Measurements from ENCODE around the gene TBL1Y. TPM values are rescaled to one million over a fixed set of nuclear protein-coding genes. Genes with fewer than 3 reads are reported as not detected.

TBL1Y gene
- total and polyA plus RNA-seq, 2 of the 4 experiments (the other 2 are of a cell fraction): not detected

- Histone ChIP-seq H2BK20ac (ENCODE audit: low read depth, low read length) (no peak overlapping the region), H3K18ac (ENCODE audit: low read depth, low read length) (no peak overlapping the region), H3K4me1 (ENCODE audit: control insufficient read depth, insufficient read depth, low read length) (no peaks in the 10 kb centered on the region), H4K8ac (ENCODE audit: low read depth in 2 of 2, low read length in 2 of 2) (no peak overlapping the region), H3K9me3 (ENCODE audit: control insufficient read depth, insufficient read depth, low read length) (no peaks in the 10 kb centered on the region), H3K4me2 (ENCODE audit: low read depth, low read length) (no peak overlapping the region), H4K5ac (ENCODE audit: low read depth, low read length) (no peak overlapping the region), H2AK9ac (replicated peaks; ENCODE audit: low read depth, low read length, poor library complexity) (no peak overlapping the region), H3K56ac (ENCODE audit: extremely low read depth, insufficient read depth, low read length) (no peak overlapping the region), H2BK120ac (ENCODE audit: low read depth, low read length) (no peak overlapping the region), H2BK15ac (ENCODE audit: low read depth, low read length) (no peak overlapping the region), H2BK5ac (ENCODE audit: low read depth, low read length, poor library complexity, severe bottlenecking) (no peak overlapping the region), H3K27me3 (ENCODE audit: control insufficient read depth, insufficient read depth, low read length) (no peaks in the 10 kb centered on the region), H4K91ac (ENCODE audit: insufficient read depth, low read depth, low read length) (no peak overlapping the region), H3K9ac (ENCODE audit: low read depth, low read length) (no peak overlapping the region), H2AK5ac (ENCODE audit: low read depth, low read length) (no peak overlapping the region), H3K27ac (ENCODE audit: insufficient read depth, low read length) (no peak overlapping the region), H3K9me1 (ENCODE audit: insufficient read depth, low read length) (no peaks in the 10 kb centered on the region), H3K4me3 (ENCODE audit: insufficient read depth, low read depth, low read length) (no peak overlapping the region), H3K79me1 (ENCODE audit: low read depth in 1 of 2, low read length in 2 of 2) (no peaks in the 10 kb centered on the region), H4K20me1 (ENCODE audit: insufficient read depth, low read length) (no peaks in the 10 kb centered on the region), H3K4ac (ENCODE audit: low read depth, low read length) (no peak overlapping the region), H3K36me3 (ENCODE audit: control insufficient read depth, insufficient read depth, low read length) (no peaks in the 10 kb centered on the region), H3K14ac (replicated peaks; ENCODE audit: low read depth, low read length) (no peak overlapping the region), H3K23ac (ENCODE audit: low read depth, low read length) (no peak overlapping the region), H2AFZ (replicated peaks; ENCODE audit: low read length, poor library complexity) (no peak overlapping the region)
- intact Hi-C loops (cut with micrococcal nuclease) (no loop called here), dilution Hi-C loops (cut with HindIII; ENCODE audit: low sequenced_read_pairs, unreplicated experiment) (no loop called here), in situ Hi-C loops (cut with MboI; ENCODE audit: low sequenced_read_pairs) (no loop called here)
- TF ChIP-seq USF2 (IDR thresholded peaks at IDR 0.05; ENCODE audit: low read depth, low read length): no peak
- no peak for TF ChIP-seq RCOR1 (IDR thresholded peaks at IDR 0.05; ENCODE audit: insufficient replicate concordance, low read length)
- no peak for TF ChIP-seq MAZ (IDR thresholded peaks at IDR 0.05; ENCODE audit: borderline replicate concordance, low read depth, low read length)
- TF ChIP-seq RFX5 (IDR thresholded peaks at IDR 0.05; ENCODE audit: low read depth, low read length): no peak
- no peak for TF ChIP-seq CTCF (conservative IDR thresholded peaks at IDR 0.05; ENCODE audit: low read depth, low read length)
- TF ChIP-seq CEBPB (IDR thresholded peaks at IDR 0.05; ENCODE audit: low read depth, low read length): no peak
- no peak for TF ChIP-seq POLR2A (IDR thresholded peaks at IDR 0.05; ENCODE audit: low read depth, low read length)
- no peak for TF ChIP-seq BHLHE40 (IDR thresholded peaks at IDR 0.05; ENCODE audit: low read depth, low read length)
- no peak for TF ChIP-seq FOS (IDR thresholded peaks at IDR 0.05; ENCODE audit: low read depth, low read length)
- TF ChIP-seq CHD1 (IDR thresholded peaks at IDR 0.05; ENCODE audit: low read depth, low read length): no peak
- no peak for TF ChIP-seq SMC3 (IDR thresholded peaks at IDR 0.05; ENCODE audit: low read depth, low read length)
- no peak for TF ChIP-seq NFE2L2 (IDR thresholded peaks at IDR 0.05; ENCODE audit: low read depth, low read length)
- TF ChIP-seq RAD21 (IDR thresholded peaks at IDR 0.05; ENCODE audit: low read length): no peak
- CTCF ChIA-PET: no interaction called here
- no CpG with 5 or more reads among the region's 5 CpGs for WGBS, 2 experiments (ENCODE audit: extremely low coverage in 2 of 2, insufficient read length in 1 of 2)
- ATAC-seq (ENCODE audit: low read depth) (no peak), DNase-seq (no peak)
- BruUV-seq (replicated peaks): no TSS peak
- POLR2A ChIA-PET (ENCODE audit: unreplicated experiment): no interaction called here
Observed at GRCh38 chrY:6967736-6968135, 57.2 kb downstream of the TBL1Y start.

Measured in IMR-90 (cell line).